Posterior vena cava (tissue), 2 donors: ENCODE data around the gene PBX2. TPM values are rescaled to one million over a fixed set of nuclear protein-coding genes. Genes with fewer than 3 reads are reported as not detected.
A peak's percentile ranks its signal among the peaks of the same experiment; 100 is the strongest.
"Not testable (repeated sequence)": the region's sequence is repeated elsewhere in the genome, so short reads cannot be mapped to it uniquely, and the experiment has no call there.

Experiments used
- DNase-seq: peaks from one replicate; pipeline ENCODE4 v3.0.0-alpha.2; 2020; ENCODE audit warnings: low spot score
- intact Hi-C, 2 donors: fragments of 100-400 bp; cut with DNase I; formaldehyde crosslinking; loops; one replicate each; pipeline versions ENCODE4 v1.14.1 to v1.14.2; 2022 to 2023
- long read RNA-seq, 2 donors: library from polyadenylated mRNA; unstranded; transcript quantifications; one replicate each; pipeline ENCODE4 v2.0.0, GENCODE V29; 2020 to 2021
- total RNA-seq, 2 donors: library from RNA; stranded (reverse); fragmentation: NEBNext Ultra II Directional; extraction: Animal tissue kit (Norgen Biotek cat#: 25700); gene quantifications; one replicate each; pipeline ENCODE4 v1.2.1, GENCODE V29; 2021
- donor health status: DM: yes; HTN: yes; CAD: no.
- donor health status: DM: yes; HTN: yes; CAD: no.

The PBX2 gene
- 10 to 100 TPM; 49.4 to 53.1 TPM for total RNA-seq
- long read RNA-seq, donor 1, partial matches to known transcripts = 0 of 1 reads
- long read RNA-seq, donor 1, other reads (novel, unspliced or antisense) = 0 of 1 reads
- long read RNA-seq, donor 2, partial matches to known transcripts = 0 of 3 reads
- long read RNA-seq, donor 2, other reads (novel, unspliced or antisense) = 1 of 3 reads

- intact Hi-C loops = loop anchor here in 1 of 2 donors (5.0 kb wide), 1 partner anchor 73 kb away; no protein-coding TSS in a partner anchor
- peak; percentile 97 for DNase-seq
These were observed at the start of gene PBX2 for GRCh38 chr6:32190054-32190851. TSS of gene PBX2 (minus strand) at chr6:32190202. CDS start at chr6:32189915, 287 bp downstream.

GRCh38 chr6:32239462-32239861 is 49.5 kb upstream of the PBX2 start:
- intact Hi-C loops = no loop called here

GRCh38 chr6:32234934-32235333 is 44.9 kb upstream of the PBX2 start:
- DNase-seq = no peak
- intact Hi-C loops = no loop called here

More at GRCh38 chr6:32239462-32239861, 49.5 kb upstream of the PBX2 start:
- no peak for DNase-seq

- intact Hi-C loops = no loop called here
- DNase-seq = no peak
These were observed 36.4 kb upstream of the PBX2 start for GRCh38 chr6:32226434-32226833.

GRCh38 chr6:32224696-32225095 is 34.7 kb upstream of the PBX2 start:
- no peak for DNase-seq
- intact Hi-C loops = no loop called here

GRCh38 chr6:32223258-32224235 is 33.5 kb upstream of the PBX2 start, which contains the start of gene NOTCH4:
TSS of gene NOTCH4 (minus strand) at chr6:32224067. CDS start at chr6:32223928, 139 bp downstream.
- DNase-seq = no peak
- intact Hi-C loops = no loop called here

GRCh38 chr6:32222333-32223230 is 32.6 kb upstream of the PBX2 start:
- DNase-seq = no peak

GRCh38 chr6:32220021-32220420 is 30.0 kb upstream of the PBX2 start:
- intact Hi-C loops = no loop called here
- no peak for DNase-seq

More at GRCh38 chr6:32222333-32223230, 32.6 kb upstream of the PBX2 start:
- intact Hi-C loops = no loop called here

- no peak for DNase-seq
- intact Hi-C loops = no loop called here
These were observed 28.2 kb upstream of the PBX2 start for GRCh38 chr6:32218167-32218566.

GRCh38 chr6:32216998-32217397 is 27.0 kb upstream of the PBX2 start:
- intact Hi-C loops = no loop called here
- DNase-seq = peak; percentile 66

GRCh38 chr6:32216285-32216684 is 26.3 kb upstream of the PBX2 start:
- DNase-seq = no peak

GRCh38 chr6:32215617-32216016 is 25.6 kb upstream of the PBX2 start:
- DNase-seq = no peak
- intact Hi-C loops = no loop called here

More at GRCh38 chr6:32216285-32216684, 26.3 kb upstream of the PBX2 start:
- intact Hi-C loops = no loop called here

- intact Hi-C loops = no loop called here
- DNase-seq = no peak
These were observed 24.1 kb upstream of the PBX2 start for GRCh38 chr6:32214126-32214525.

- DNase-seq = peak; percentile 70
- intact Hi-C loops = no loop called here
These were observed 23.6 kb upstream of the PBX2 start for GRCh38 chr6:32213649-32214048.

- DNase-seq = peak; percentile 67
- intact Hi-C loops = no loop called here
These were observed 22.2 kb upstream of the PBX2 start for GRCh38 chr6:32212076-32212760.

GRCh38 chr6:32211432-32211831 is 21.4 kb upstream of the PBX2 start:
- DNase-seq, intact Hi-C loops: not testable (repeated sequence)

- peak; percentile 70 for DNase-seq
These were observed 20.2 kb upstream of the PBX2 start for GRCh38 chr6:32210191-32210601.

GRCh38 chr6:32208996-32209395 is 19.0 kb upstream of the PBX2 start:
- no peak for DNase-seq
- intact Hi-C loops = no loop called here

More at GRCh38 chr6:32210191-32210601, 20.2 kb upstream of the PBX2 start:
- intact Hi-C loops = no loop called here
